PC-3 (cell line): ENCODE measurements around the gene DCLRE1A.

Source experiments
- EZH2 ChIP-seq: fragments of 300-600 bp; sonication (generic); IDR thresholded peaks from one replicate; pipeline ENCODE4 v1.6.1; 2017; ENCODE audit warnings: antibody characterized with exemption, mild to moderate bottlenecking, low read length; ENCODE audit not compliant: unreplicated experiment
- EZH2phosphoT487 ChIP-seq: fragments of 300-600 bp; sonication (generic); IDR thresholded peaks from 2 replicates; pipeline ENCODE4 v1.6.1; 2018; ENCODE audit warnings: mild to moderate bottlenecking, antibody characterized with exemption, low read length, borderline replicate concordance
- TF ChIP-seq, protein P1 (sequence below): fragments of 300-600 bp; sonication (generic); conservative IDR thresholded peaks from 2 replicates; pipeline ENCODE4 v1.5.1; 2017; ENCODE audit warnings: antibody characterized with exemption, low read depth, mild to moderate bottlenecking, low read length

- TF ChIP-seq, protein P1, sequence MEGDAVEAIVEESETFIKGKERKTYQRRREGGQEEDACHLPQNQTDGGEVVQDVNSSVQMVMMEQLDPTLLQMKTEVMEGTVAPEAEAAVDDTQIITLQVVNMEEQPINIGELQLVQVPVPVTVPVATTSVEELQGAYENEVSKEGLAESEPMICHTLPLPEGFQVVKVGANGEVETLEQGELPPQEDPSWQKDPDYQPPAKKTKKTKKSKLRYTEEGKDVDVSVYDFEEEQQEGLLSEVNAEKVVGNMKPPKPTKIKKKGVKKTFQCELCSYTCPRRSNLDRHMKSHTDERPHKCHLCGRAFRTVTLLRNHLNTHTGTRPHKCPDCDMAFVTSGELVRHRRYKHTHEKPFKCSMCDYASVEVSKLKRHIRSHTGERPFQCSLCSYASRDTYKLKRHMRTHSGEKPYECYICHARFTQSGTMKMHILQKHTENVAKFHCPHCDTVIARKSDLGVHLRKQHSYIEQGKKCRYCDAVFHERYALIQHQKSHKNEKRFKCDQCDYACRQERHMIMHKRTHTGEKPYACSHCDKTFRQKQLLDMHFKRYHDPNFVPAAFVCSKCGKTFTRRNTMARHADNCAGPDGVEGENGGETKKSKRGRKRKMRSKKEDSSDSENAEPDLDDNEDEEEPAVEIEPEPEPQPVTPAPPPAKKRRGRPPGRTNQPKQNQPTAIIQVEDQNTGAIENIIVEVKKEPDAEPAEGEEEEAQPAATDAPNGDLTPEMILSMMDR: no peak
- TF ChIP-seq EZH2: no peak
- no peak for TF ChIP-seq EZH2phosphoT487
Measured at GRCh38 chr10:113857210-113857609, 3.3 kb upstream of the DCLRE1A start.
